Adrenal gland (tissue), 12 donors: ENCODE results near the gene CRIP3. TPM values are rescaled to one million over a fixed set of nuclear protein-coding genes. Genes with fewer than 3 reads are reported as not detected.

Experiments used
- DNase-seq, 7 donors: peaks; one replicate each; pipeline ENCODE4 v3.0.0-alpha.2; 2019 to 2020
- H3K27ac ChIP-seq, 5 donors: fragments of 200-600 bp; sonication (generic) in 4 of 5; 1 replicate in 3 of 5; 2 replicates in 2 of 5; pipeline versions ENCODE4 v1.5.1 to v1.8.0; 2016 to 2020; ENCODE audit warnings: mild to moderate bottlenecking in 1 of 5
- H3K27me3 ChIP-seq: fragments of 200-600 bp; 2 replicates; pipeline ENCODE4 v1.8.0; 2021
- H3K36me3 ChIP-seq, 2 donors: fragments of 200-600 bp; replicated peaks in 1 of 2; 1 replicate in 1 of 2; 2 replicates in 1 of 2; pipeline versions ENCODE4 v1.5.1 to v1.8.0; 2018 to 2022
- H3K4me1 ChIP-seq, 2 donors: fragments of 200-600 bp; replicated peaks in 1 of 2; 1 replicate in 1 of 2; 2 replicates in 1 of 2; pipeline versions ENCODE4 v1.5.1 to v1.8.0; 2018 to 2021
- H3K4me3 ChIP-seq, 4 donors: fragments of 200-600 bp; sonication (generic) in 3 of 4; one replicate each; pipeline ENCODE4 v1.5.1; 2016 to 2018
- H3K9me3 ChIP-seq, 3 donors: fragments of 200-600 bp; sonication (generic) in 1 of 3; replicated peaks in 1 of 3; 1 replicate in 2 of 3; 2 replicates in 1 of 3; pipeline versions ENCODE4 v1.5.1 to v1.8.0; 2016 to 2021
- POLR2A ChIP-seq, 2 donors: fragments of 450-650 bp; IDR thresholded peaks; one replicate each; pipeline ENCODE4 v1.6.1; 2017; ENCODE audit warnings: antibody characterized with exemption in 2 of 2, mild to moderate bottlenecking in 2 of 2, moderate library complexity in 1 of 2
- WGBS, 4 donors: extraction: QIAGEN DNeasy Blood & Tissue Kit in 2 of 4; methylation state at CpG; one replicate each; pipeline versions ENCODE4 v1.1.5 to v1.1.7; 2013 to 2017; 5-methylcytosine and 5-hydroxymethylcytosine counted together
- intact Hi-C, 2 donors: fragments of 100-400 bp; cut with DNase I; formaldehyde crosslinking; loops; one replicate each; pipeline versions ENCODE4 v1.14.1 to v1.15.0; 2022 to 2023
- polyA plus RNA-seq, 3 donors: library from polyadenylated mRNA; stranded (reverse); fragments of 200-250 nt in 2 of 3; fragments of 350-450 nt in 1 of 3; fragmentation: Illumina TruSeq in 1 of 3; extraction: RNeasy Lipid Tissue Mini Kit (QIAGEN cat#74804) in 1 of 3; gene quantifications; one replicate each; pipeline ENCODE4 v1.2.3, GENCODE V29; 2013 to 2014
- total RNA-seq, 9 donors: library from RNA; depleted of rRNA in 4 of 9; stranded (reverse); fragments of >200 nt in 4 of 9; fragments of 120-200 nt in 1 of 9; fragmentation: NEBNext Ultra II Directional in 1 of 9; extraction: Animal tissue kit (Norgen Biotek cat#: 25700) in 1 of 9; gene quantifications; one replicate each; pipeline versions ENCODE4 v1.1.0 to v1.2.4, GENCODE V29; 2013 to 2023
- TF ChIP-seq, protein P1 (sequence below), 6 experiments: fragments of 450-650 bp in 4 of 6; fragments of 200-600 bp in 2 of 6; sonication (generic) in 1 of 6; IDR thresholded peaks; 1 replicate in 5 of 6; 2 replicates in 1 of 6; pipeline versions ENCODE4 v1.5.1 to v1.8.0; 2016 to 2021; ENCODE audit warnings: antibody characterized with exemption in 6 of 6, mild to moderate bottlenecking in 2 of 6, moderate library complexity in 1 of 6
- donor health status: healthy with polysubstance abuse.
- donor health status: Bipolar disorder and iron deficiency.
- donor health status: DM: yes; HTN: yes; CAD: no.
- donor health status: DM: no; HTN: no; CAD: no.
- donor health status: DM: no; HTN: no; CAD: no.
- donor health status: DM: yes; HTN: yes; CAD: no.

CRIP3 gene
- total and polyA plus RNA-seq, 12 donors: 0.44 to 8.9 (median 1.5) TPM; not detected in 6

DNA sequence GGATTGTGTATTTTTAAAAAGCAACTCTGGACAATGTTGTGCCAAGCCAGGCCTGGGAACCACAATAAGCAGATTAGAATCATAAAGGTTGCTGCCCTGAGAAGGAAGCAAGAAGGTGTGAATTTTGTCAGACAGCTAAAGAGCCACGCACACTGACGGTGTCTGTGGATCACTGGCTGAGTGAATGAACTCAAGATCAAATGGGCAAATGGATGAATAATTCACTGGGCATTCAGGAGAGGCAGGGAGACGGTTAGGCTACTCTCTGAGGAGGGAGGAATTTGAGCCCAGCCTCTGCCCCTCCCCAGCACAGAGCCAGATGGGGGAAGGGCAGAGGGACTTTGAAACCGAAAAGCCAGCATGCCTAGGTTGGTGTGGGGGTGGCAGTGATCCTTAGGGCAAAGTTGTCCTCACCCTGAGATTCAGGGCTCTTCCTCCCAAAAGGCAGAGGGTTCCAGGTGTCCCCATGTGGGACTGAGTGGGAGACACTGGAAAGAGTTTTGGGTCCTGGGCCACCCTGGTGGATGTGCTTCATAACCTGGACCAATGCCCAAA lies 30.0 kb downstream of the CRIP3 start:
- Histone ChIP-seq H3K9me3 (no peaks in the 10 kb centered on the region), H3K27me3 (peaks cover 8% of the 10 kb centered on the region), H3K27ac (no peak overlapping the region), H3K36me3 (no peaks in the 10 kb centered on the region), H3K4me3 (no peak overlapping the region), H3K4me1 (peaks cover 0 to 9% of the 10 kb centered on the region in 2 donors)
- TF ChIP-seq, protein P1, sequence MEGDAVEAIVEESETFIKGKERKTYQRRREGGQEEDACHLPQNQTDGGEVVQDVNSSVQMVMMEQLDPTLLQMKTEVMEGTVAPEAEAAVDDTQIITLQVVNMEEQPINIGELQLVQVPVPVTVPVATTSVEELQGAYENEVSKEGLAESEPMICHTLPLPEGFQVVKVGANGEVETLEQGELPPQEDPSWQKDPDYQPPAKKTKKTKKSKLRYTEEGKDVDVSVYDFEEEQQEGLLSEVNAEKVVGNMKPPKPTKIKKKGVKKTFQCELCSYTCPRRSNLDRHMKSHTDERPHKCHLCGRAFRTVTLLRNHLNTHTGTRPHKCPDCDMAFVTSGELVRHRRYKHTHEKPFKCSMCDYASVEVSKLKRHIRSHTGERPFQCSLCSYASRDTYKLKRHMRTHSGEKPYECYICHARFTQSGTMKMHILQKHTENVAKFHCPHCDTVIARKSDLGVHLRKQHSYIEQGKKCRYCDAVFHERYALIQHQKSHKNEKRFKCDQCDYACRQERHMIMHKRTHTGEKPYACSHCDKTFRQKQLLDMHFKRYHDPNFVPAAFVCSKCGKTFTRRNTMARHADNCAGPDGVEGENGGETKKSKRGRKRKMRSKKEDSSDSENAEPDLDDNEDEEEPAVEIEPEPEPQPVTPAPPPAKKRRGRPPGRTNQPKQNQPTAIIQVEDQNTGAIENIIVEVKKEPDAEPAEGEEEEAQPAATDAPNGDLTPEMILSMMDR (IDR thresholded peaks at IDR 0.05): no peak
- TF ChIP-seq POLR2A (IDR thresholded peaks at IDR 0.05): no peak
- WGBS, 4 donors: 66 to 95% (median 80%) methylated on average over 4 of the region's 4 CpGs
- intact Hi-C loops: no loop called here
- DNase-seq: no peak

DNA sequence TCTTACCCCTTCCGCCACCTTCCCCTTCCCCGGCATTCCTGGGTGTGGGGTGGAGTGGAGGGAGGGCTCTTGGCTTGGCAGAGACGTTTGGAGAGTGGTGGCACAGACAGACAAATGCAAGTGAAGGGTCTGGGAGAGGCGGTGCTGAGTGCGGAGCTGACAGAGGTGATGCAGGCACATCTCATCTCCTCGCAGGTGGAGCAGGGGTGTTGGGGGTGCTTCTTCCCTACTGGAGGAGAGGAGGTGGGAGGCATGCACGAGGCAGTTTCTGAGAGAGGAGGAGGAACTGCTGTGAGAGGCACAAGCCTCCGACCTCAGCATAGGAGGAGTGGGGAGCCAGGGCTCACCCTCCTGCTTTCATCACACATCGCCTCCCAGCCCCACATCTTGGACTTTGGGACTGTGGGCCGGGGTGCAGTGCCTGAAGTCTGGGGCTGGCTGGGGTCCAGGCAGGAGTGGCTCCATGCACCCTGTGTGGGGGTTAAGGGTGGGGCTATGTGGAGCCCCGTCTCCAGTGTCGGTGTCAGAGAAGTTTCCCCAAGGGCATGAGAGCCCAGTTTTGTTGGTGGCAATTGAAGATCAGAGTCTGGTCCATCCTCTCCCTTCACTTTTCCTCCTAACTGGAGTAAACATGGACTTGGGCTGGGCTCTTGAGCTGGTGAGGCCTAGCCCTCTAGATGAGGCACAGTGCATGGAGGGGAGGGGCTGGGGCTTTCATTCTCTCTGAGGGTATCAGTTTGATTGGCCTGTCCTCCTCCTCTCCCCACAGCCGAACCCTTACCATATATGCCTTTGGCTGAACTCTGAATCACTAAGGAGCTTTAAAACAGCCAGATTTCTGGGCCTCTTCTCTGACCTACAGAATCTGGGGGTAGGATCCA lies 30.7 kb downstream of the CRIP3 start:
- WGBS, 4 donors: 81 to 91% (median 87%) methylated on average over 11 to 13 of the region's 13 CpGs
- no peak for DNase-seq
- intact Hi-C loops: no loop called here
- Histone ChIP-seq H3K4me1 (peaks cover 0 to 9% of the 10 kb centered on the region in 2 donors), H3K27me3 (peaks cover 8% of the 10 kb centered on the region), H3K36me3 (no peaks in the 10 kb centered on the region), H3K9me3 (no peaks in the 10 kb centered on the region), H3K4me3 (no peak overlapping the region), H3K27ac (no peak overlapping the region)
- TF ChIP-seq, protein P1 (IDR thresholded peaks at IDR 0.05): no peak
- TF ChIP-seq POLR2A (IDR thresholded peaks at IDR 0.05): no peak

DNA sequence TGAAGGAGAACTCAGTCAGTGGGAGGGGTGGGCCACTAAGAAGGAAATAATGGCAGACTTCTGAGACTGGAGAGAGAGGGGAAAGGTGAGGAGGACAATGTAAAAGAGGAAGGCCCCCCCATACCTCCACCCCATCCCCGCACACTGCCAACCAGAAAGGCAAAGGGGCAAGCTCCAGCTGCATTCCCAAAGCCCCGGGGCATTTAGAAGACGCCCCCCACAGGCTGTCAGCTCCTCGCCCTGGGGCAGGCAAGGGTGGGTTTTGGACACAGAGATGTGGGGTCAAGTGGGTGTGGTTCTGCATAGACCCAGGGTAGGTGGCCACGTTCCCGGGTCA lies 31.4 kb downstream of the CRIP3 start:
- Histone ChIP-seq H3K27ac (no peak overlapping the region), H3K4me1 (peaks cover 0 to 9% of the 10 kb centered on the region in 2 donors), H3K27me3 (peaks cover 8% of the 10 kb centered on the region), H3K4me3 (no peak overlapping the region), H3K36me3 (no peaks in the 10 kb centered on the region), H3K9me3 (no peaks in the 10 kb centered on the region)
- no peak for DNase-seq
- 87 to 95% (median 92%) methylated on average over 6 of the region's 6 CpGs for WGBS, 4 donors
- intact Hi-C loops: no loop called here
- TF ChIP-seq, protein P1 (IDR thresholded peaks at IDR 0.05): no peak
- no peak for TF ChIP-seq POLR2A (IDR thresholded peaks at IDR 0.05)

DNA sequence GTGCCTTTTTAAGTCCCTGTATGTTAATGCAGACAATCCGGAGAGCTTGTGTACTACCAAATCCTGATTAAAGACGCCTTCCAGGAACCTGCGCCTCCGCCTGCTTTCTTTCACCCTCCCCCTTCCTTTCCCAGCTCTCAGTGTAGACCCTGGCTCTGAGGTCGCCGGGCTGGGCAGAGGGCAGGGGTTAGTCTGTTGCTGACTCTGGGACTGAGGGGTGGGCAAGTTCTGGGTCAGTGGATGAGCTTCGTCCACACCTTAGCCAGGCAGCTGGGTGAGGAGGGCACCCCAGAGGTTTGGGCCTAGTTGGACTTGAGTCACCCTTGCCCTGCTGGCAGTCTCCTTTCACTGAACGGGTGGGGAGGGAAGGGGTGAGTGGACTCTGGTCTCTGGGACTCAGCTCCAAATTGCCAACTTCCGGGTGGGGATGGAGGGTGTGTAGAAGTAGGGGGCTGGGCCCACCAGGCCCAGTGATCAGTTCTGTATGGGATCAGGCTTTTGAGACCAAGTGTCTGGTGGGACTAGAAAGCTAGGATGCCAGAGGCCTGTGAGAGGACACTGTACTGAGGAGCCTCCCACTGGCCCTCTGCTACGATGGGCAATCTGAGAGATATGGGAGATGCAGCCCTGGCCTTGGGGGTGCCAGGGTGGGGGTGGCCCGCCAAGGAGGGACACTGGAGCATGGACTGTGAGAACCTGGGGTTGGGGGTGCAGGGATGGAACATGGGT lies 31.9 kb downstream of the CRIP3 start:
- TF ChIP-seq, protein P1 (IDR thresholded peaks at IDR 0.05): no peak
- no peak for TF ChIP-seq POLR2A (IDR thresholded peaks at IDR 0.05)
- Histone ChIP-seq H3K27me3 (peaks cover 8% of the 10 kb centered on the region), H3K9me3 (no peaks in the 10 kb centered on the region), H3K36me3 (no peaks in the 10 kb centered on the region), H3K27ac (no peak overlapping the region), H3K4me3 (no peak overlapping the region), H3K4me1 (peaks cover 0 to 9% of the 10 kb centered on the region in 2 donors)
- intact Hi-C loops: no loop called here
- WGBS, 4 donors: 81 to 90% (median 87%) methylated on average over 10 to 11 of the region's 11 CpGs
- no peak for DNase-seq
